ENCODE measurements around the gene IL1RAPL2.

Gene IL1RAPL2

GRCh38 chrX:105645667-105646357 is 1079.8 kb downstream of the IL1RAPL2 start:
- DNase-seq: no peak

GRCh38 chrX:105646592-105647372 is 1080.8 kb downstream of the IL1RAPL2 start:
- DNase-seq: no peak

- DNase-seq: no peak
These were observed 1081.8 kb downstream of the IL1RAPL2 start for GRCh38 chrX:105647749-105648148.

- DNase-seq: no peak
These were observed 1082.7 kb downstream of the IL1RAPL2 start for GRCh38 chrX:105648732-105649131.

- DNase-seq: no peak
These were observed 1084.6 kb downstream of the IL1RAPL2 start for GRCh38 chrX:105650577-105650976.

GRCh38 chrX:105650986-105651385 is 1085.0 kb downstream of the IL1RAPL2 start:
- no peak for DNase-seq

- DNase-seq: no peak
These were observed 1087.9 kb downstream of the IL1RAPL2 start for GRCh38 chrX:105653891-105654290.

GRCh38 chrX:105658136-105658535 is 1092.1 kb downstream of the IL1RAPL2 start:
- no peak for DNase-seq

GRCh38 chrX:105662248-105662647 is 1096.2 kb downstream of the IL1RAPL2 start:
- no peak for DNase-seq

- DNase-seq: no peak
These were observed 1098.2 kb downstream of the IL1RAPL2 start for GRCh38 chrX:105664243-105664642.

GRCh38 chrX:105684288-105684687 is 1118.3 kb downstream of the IL1RAPL2 start:
- peak; percentile 2 for DNase-seq

- DNase-seq: no peak
These were observed 1128.8 kb downstream of the IL1RAPL2 start for GRCh38 chrX:105694839-105695238.

- DNase-seq: no peak
These were observed 1129.5 kb downstream of the IL1RAPL2 start for GRCh38 chrX:105695451-105695850.

GRCh38 chrX:105696870-105697269 is 1130.9 kb downstream of the IL1RAPL2 start:
- no peak for DNase-seq

GRCh38 chrX:105697984-105698781 is 1132.2 kb downstream of the IL1RAPL2 start:
- no peak for DNase-seq

- DNase-seq: no peak
These were observed 1134.3 kb downstream of the IL1RAPL2 start for GRCh38 chrX:105700331-105700730.

- no peak for DNase-seq
These were observed 1135.5 kb downstream of the IL1RAPL2 start for GRCh38 chrX:105701310-105702052.

- DNase-seq: no peak
These were observed 1137.9 kb downstream of the IL1RAPL2 start for GRCh38 chrX:105703876-105704275.

GRCh38 chrX:105706041-105706440 is 1140.0 kb downstream of the IL1RAPL2 start:
- no peak for DNase-seq

GRCh38 chrX:105711805-105712204 is 1145.8 kb downstream of the IL1RAPL2 start:
- no peak for DNase-seq

GRCh38 chrX:105715746-105716145 is 1149.7 kb downstream of the IL1RAPL2 start:
- DNase-seq: no peak

- DNase-seq: no peak
These were observed 1158.2 kb downstream of the IL1RAPL2 start for GRCh38 chrX:105723966-105724735.
